Activated B cell treated with CpG ODN at 0.5 μM for 24 hours (primary cell): ENCODE measurements around the gene TRIM36. TPM values are rescaled to one million over a fixed set of nuclear protein-coding genes. Genes with fewer than 3 reads are reported as not detected.

ENCODE experiments used
- ATAC-seq: fragments of 200-7000 bp; cut with Tn5 transposase; one replicate; pipeline ENCODE4 v1.10.0; 2021; ENCODE audit warnings: low read depth, mild to moderate bottlenecking, moderate library complexity
- CTCF ChIA-PET: fragments of 350-600 bp; sonication (Branson Sonifier 250); formaldehyde crosslinking; loops from one replicate; lab custom pipeline; 2021; ENCODE audit warnings: antibody characterized with exemption; lab: Charles Lee
- POLR2A ChIA-PET: fragments of 350-600 bp; sonication (Branson Sonifier 250); formaldehyde crosslinking; loops from one replicate; lab custom pipeline; 2021; ENCODE audit warnings: antibody characterized with exemption; lab: Charles Lee
- DNase-seq: peaks from one replicate; pipeline ENCODE4 v3.0.0; 2022
- H3K27ac Mint-ChIP-seq: one replicate; pipeline ENCODE4 v1.8.0; 2020; ENCODE audit warnings: mixed read lengths
- H3K27me3 Mint-ChIP-seq: one replicate; pipeline ENCODE4 v1.8.0; 2021; ENCODE audit warnings: mixed read lengths
- H3K36me3 Mint-ChIP-seq: one replicate; pipeline ENCODE4 v1.8.0; 2021; ENCODE audit warnings: low read depth, mixed read lengths
- H3K4me1 Mint-ChIP-seq: one replicate; pipeline ENCODE4 v1.8.0; 2021; ENCODE audit warnings: mixed read lengths
- H3K4me3 Mint-ChIP-seq: one replicate; pipeline ENCODE4 v1.8.0; 2020; ENCODE audit warnings: mild to moderate bottlenecking, mixed read lengths
- H3K9me3 Mint-ChIP-seq: one replicate; pipeline ENCODE4 v1.8.0; 2020; ENCODE audit warnings: mixed read lengths
- CTCF ChIP-seq: fragments of 200-600 bp; IDR thresholded peaks from one replicate; pipeline ENCODE4 v1.8.0; 2022; ENCODE audit warnings: antibody characterized with exemption, mild to moderate bottlenecking
- intact Hi-C: fragments of 100-400 bp; cut with micrococcal nuclease; formaldehyde crosslinking; loops from one replicate; pipeline ENCODE4 v1.15.1; 2024
- total RNA-seq: library from RNA; stranded (reverse); gene quantifications from 2 replicates; pipeline ENCODE4 v1.2.3, GENCODE V29; 2022

The TRIM36 gene
- total RNA-seq, 1 donor from 2014 or later: 8.9 TPM

GRCh38 chr5:115098041-115098702 lies 71.5 kb downstream of the TRIM36 start:
- Mint-ChIP-seq H3K9me3 (no peaks in the 10 kb centered on the region), H3K36me3 (no peaks in the 10 kb centered on the region), H3K4me3 (no peak overlapping the region), H3K27ac (no peak overlapping the region), H3K27me3 (peaks cover 3% of the 10 kb centered on the region), H3K4me1 (no peaks in the 10 kb centered on the region)
- DNase-seq (no peak), ATAC-seq (peak; percentile 75)
- CTCF ChIA-PET: interaction anchor here (0.6 to 9.1 kb wide), 21 partner anchors 8 to 487 kb away, joined by 3 to 135 read pairs (median 4); partner anchors contain the start of gene CCDC112
- intact Hi-C loops: loop anchor here (1.0 to 10.0 kb wide), 7 partner anchors 71 to 1483 kb away; partner anchors contain the start of genes CCDC112 and TRIM36
- POLR2A ChIA-PET: interaction anchor here (0.7 kb wide), 1 partner anchor 30 kb away, joined by 4 read pairs; no protein-coding TSS in a partner anchor
- no peak for TF ChIP-seq CTCF

- Mint-ChIP-seq H3K27me3 (peaks cover 2% of the 10 kb centered on the region), H3K9me3 (no peaks in the 10 kb centered on the region), H3K27ac (no peak overlapping the region), H3K4me1 (no peaks in the 10 kb centered on the region), H3K4me3 (no peak overlapping the region), H3K36me3 (no peaks in the 10 kb centered on the region)
- intact Hi-C loops: loop anchor here (5.0 to 10.0 kb wide), 2 partner anchors 200 to 1482 kb away; partner anchors contain the start of gene CCDC112
- ATAC-seq (no peak), DNase-seq (no peak)
- ChIA-PET POLR2A (interaction anchor here (0.7 kb wide), 1 partner anchor 29 kb away, joined by 4 read pairs; no protein-coding TSS in a partner anchor), CTCF (interaction anchor here (0.8 to 9.1 kb wide), 11 partner anchors 9 to 488 kb away, joined by 3 to 135 read pairs (median 4); partner anchors contain the start of gene CCDC112)
- TF ChIP-seq CTCF: no peak
Measured at GRCh38 chr5:115097236-115097635, 72.5 kb downstream of the TRIM36 start.

- intact Hi-C loops: loop anchor here (5.0 to 10.0 kb wide), 2 partner anchors 201 to 1481 kb away; partner anchors contain the start of gene CCDC112
- Mint-ChIP-seq H3K9me3 (no peaks in the 10 kb centered on the region), H3K36me3 (no peaks in the 10 kb centered on the region), H3K4me3 (no peak overlapping the region), H3K27me3 (peaks cover 9% of the 10 kb centered on the region), H3K4me1 (no peaks in the 10 kb centered on the region), H3K27ac (no peak overlapping the region)
- ATAC-seq (peak; percentile 21), DNase-seq (no peak)
- ChIA-PET POLR2A (interaction anchor here (0.6 kb wide), 1 partner anchor 743 kb away, joined by 3 read pairs; no protein-coding TSS in a partner anchor), CTCF (interaction anchor here (0.7 to 9.1 kb wide), 4 partner anchors 27 to 155 kb away, joined by 3 to 135 read pairs (median 5); no protein-coding TSS in a partner anchor)
- TF ChIP-seq CTCF: no peak
Measured at GRCh38 chr5:115096034-115096769, 73.5 kb downstream of the TRIM36 start.

GRCh38 chr5:115087951-115088350 lies 81.8 kb downstream of the TRIM36 start:
- CTCF ChIA-PET: no interaction called here
- ATAC-seq (no peak), DNase-seq (no peak)
- intact Hi-C loops: no loop called here
- TF ChIP-seq CTCF: no peak
- H3K9me3 Mint-ChIP-seq: no peaks in the 10 kb centered on the region
- H3K4me1 Mint-ChIP-seq: no peaks in the 10 kb centered on the region
- no peak overlapping the region for H3K27ac Mint-ChIP-seq
- peaks cover 41% of the 10 kb centered on the region for H3K27me3 Mint-ChIP-seq
- no peak overlapping the region for H3K4me3 Mint-ChIP-seq
- no peaks in the 10 kb centered on the region for H3K36me3 Mint-ChIP-seq
- POLR2A ChIA-PET: no interaction called here

GRCh38 chr5:115086473-115086872 lies 83.2 kb downstream of the TRIM36 start:
- no peak overlapping the region for H3K4me3 Mint-ChIP-seq
- H3K27me3 Mint-ChIP-seq: peaks cover 36% of the 10 kb centered on the region
- CTCF ChIA-PET: no interaction called here
- H3K36me3 Mint-ChIP-seq: no peaks in the 10 kb centered on the region
- no peak for TF ChIP-seq CTCF
- H3K27ac Mint-ChIP-seq: no peak overlapping the region
- H3K4me1 Mint-ChIP-seq: no peaks in the 10 kb centered on the region
- no peaks in the 10 kb centered on the region for H3K9me3 Mint-ChIP-seq
- ATAC-seq: no peak
- intact Hi-C loops: no loop called here
- DNase-seq: no peak
- POLR2A ChIA-PET: no interaction called here
